CD8-positive, alpha-beta memory T cell (primary cell): Measurements from ENCODE around the gene TRMT61A. TPM values are rescaled to one million over a fixed set of nuclear protein-coding genes. Genes with fewer than 3 reads are reported as not detected.
"Not testable (repeated sequence)": the region's sequence is repeated elsewhere in the genome, so short reads cannot be mapped to it uniquely, and the experiment has no call there.

Source experiments
- CTCF ChIA-PET: fragments of 350-600 bp; sonication (Branson Sonifier 250); formaldehyde crosslinking; loops from one replicate; lab custom pipeline; 2021; ENCODE audit warnings: antibody characterized with exemption; lab: Charles Lee
- POLR2A ChIA-PET: fragments of 350-600 bp; sonication (Branson Sonifier 250); formaldehyde crosslinking; loops from one replicate; lab custom pipeline; 2021; ENCODE audit warnings: antibody characterized with exemption; lab: Charles Lee
- DNase-seq, 5 donors: peaks; one replicate each; pipeline versions ENCODE4 v3.0.0 to v3.0.0-alpha.2; 2020 to 2022; ENCODE audit warnings: mixed read lengths in 1 of 5
- H3K27ac ChIP-seq: one replicate; pipeline ENCODE4 v1.7.0; 2013; ENCODE audit warnings: low read depth, mild to moderate bottlenecking, low read length, moderate library complexity
- H3K27me3 ChIP-seq: 2 replicates; pipeline ENCODE4 v1.7.0; 2013; ENCODE audit warnings: low read length, mild to moderate bottlenecking; ENCODE audit not compliant: insufficient read depth, poor library complexity, severe bottlenecking
- H3K36me3 ChIP-seq: 2 replicates; pipeline ENCODE4 v1.7.0; 2013; ENCODE audit warnings: mild to moderate bottlenecking, low read length, moderate library complexity; ENCODE audit not compliant: insufficient read depth
- H3K4me1 ChIP-seq: 2 replicates; pipeline ENCODE4 v1.7.0; 2013; ENCODE audit warnings: mild to moderate bottlenecking, low read length, moderate library complexity; ENCODE audit not compliant: insufficient read depth
- H3K4me3 ChIP-seq: 2 replicates; pipeline ENCODE4 v1.7.0; 2013; ENCODE audit warnings: mild to moderate bottlenecking, low read length
- H3K9me3 ChIP-seq: 2 replicates; pipeline ENCODE4 v1.7.0; 2013; ENCODE audit warnings: mild to moderate bottlenecking, low read length
- H3K27ac Mint-ChIP-seq, 8 donors: one replicate each; pipeline ENCODE4 v1.8.0; 2020 to 2021; ENCODE audit warnings: mixed read lengths in 8 of 8, mild to moderate bottlenecking in 6 of 8, inconsistent platforms in 3 of 8, moderate library complexity in 3 of 8
- H3K27me3 Mint-ChIP-seq, 2 donors: one replicate each; pipeline ENCODE4 v1.8.0; 2020 to 2021; ENCODE audit warnings: mixed read lengths in 2 of 2, mild to moderate bottlenecking in 1 of 2, moderate library complexity in 1 of 2
- H3K36me3 Mint-ChIP-seq, 3 donors: one replicate each; pipeline ENCODE4 v1.8.0; 2020 to 2021; ENCODE audit warnings: mixed read lengths in 3 of 3, inconsistent platforms in 1 of 3, mild to moderate bottlenecking in 1 of 3
- H3K4me1 Mint-ChIP-seq, 3 donors: one replicate each; pipeline ENCODE4 v1.8.0; 2020 to 2021; ENCODE audit warnings: mixed read lengths in 3 of 3, inconsistent platforms in 1 of 3, mild to moderate bottlenecking in 1 of 3
- H3K4me3 Mint-ChIP-seq, 7 donors: one replicate each; pipeline ENCODE4 v1.8.0; 2020 to 2021; ENCODE audit warnings: mixed read lengths in 7 of 7, mild to moderate bottlenecking in 6 of 7, moderate library complexity in 4 of 7, inconsistent platforms in 2 of 7
- H3K9me3 Mint-ChIP-seq, 5 donors: one replicate each; pipeline ENCODE4 v1.8.0; 2020 to 2022; ENCODE audit warnings: mixed read lengths in 5 of 5, mild to moderate bottlenecking in 3 of 5, moderate library complexity in 2 of 5, inconsistent platforms in 1 of 5
- polyA plus RNA-seq: library from polyadenylated mRNA; unstranded; fragments of 300-500 nt; fragmentation: Illumina TruSeq; gene quantifications from one replicate; pipeline ENCODE4 v1.2.3, GENCODE V29; 2021
- total RNA-seq, 2 experiments: library from RNA; stranded (reverse); gene quantifications; one replicate each; pipeline ENCODE4 v1.2.3, GENCODE V29; 2021

TRMT61A gene
- total and polyA plus RNA-seq, 3 experiments from 2014 or later = 8.2 to 29.5 (median 28.4) TPM

GRCh38 chr14:103521438-103521950 is 7.5 kb upstream of the TRMT61A start:
- ChIA-PET CTCF (interaction anchor here (1.0 to 5.5 kb wide), 3 partner anchors 8 to 26 kb away, joined by 3 to 61 read pairs (median 4); no protein-coding TSS in a partner anchor), POLR2A (interaction anchor here (1.7 kb wide), 1 partner anchor 10 kb away, joined by 5 read pairs; no protein-coding TSS in a partner anchor)
- Mint-ChIP-seq H3K27me3 (peaks cover 4 to 9% of the 10 kb centered on the region in 2 donors), H3K9me3 (no peaks in the 10 kb centered on the region), H3K4me1 (peaks cover 0 to 12% (median 5%) of the 10 kb centered on the region in 3 donors), H3K36me3 (no peaks in the 10 kb centered on the region), H3K4me3 (peak overlapping the region in 4 of 7 donors; percentile 41 to 59 (median 52)), H3K27ac (no peak overlapping the region)
- Histone ChIP-seq H3K36me3 (no peaks in the 10 kb centered on the region), H3K27me3 (no peaks in the 10 kb centered on the region), H3K9me3 (no peaks in the 10 kb centered on the region), H3K4me3 (no peak overlapping the region), H3K27ac (no peak overlapping the region), H3K4me1 (peaks cover 13% of the 10 kb centered on the region)
- peak in 1 of 5 donors; percentile 54 for DNase-seq

- POLR2A ChIA-PET = interaction anchor here (1.7 kb wide), 1 partner anchor 9 kb away, joined by 5 read pairs; no protein-coding TSS in a partner anchor
- H3K4me3 Mint-ChIP-seq = peak overlapping the region; percentile 41 to 79 (median 60)
- H3K4me1 Mint-ChIP-seq = peaks cover 0 to 13% (median 6%) of the 10 kb centered on the region in 3 donors
These were observed 6.9 kb upstream of the TRMT61A start for GRCh38 chr14:103521951-103522563.

DNA sequence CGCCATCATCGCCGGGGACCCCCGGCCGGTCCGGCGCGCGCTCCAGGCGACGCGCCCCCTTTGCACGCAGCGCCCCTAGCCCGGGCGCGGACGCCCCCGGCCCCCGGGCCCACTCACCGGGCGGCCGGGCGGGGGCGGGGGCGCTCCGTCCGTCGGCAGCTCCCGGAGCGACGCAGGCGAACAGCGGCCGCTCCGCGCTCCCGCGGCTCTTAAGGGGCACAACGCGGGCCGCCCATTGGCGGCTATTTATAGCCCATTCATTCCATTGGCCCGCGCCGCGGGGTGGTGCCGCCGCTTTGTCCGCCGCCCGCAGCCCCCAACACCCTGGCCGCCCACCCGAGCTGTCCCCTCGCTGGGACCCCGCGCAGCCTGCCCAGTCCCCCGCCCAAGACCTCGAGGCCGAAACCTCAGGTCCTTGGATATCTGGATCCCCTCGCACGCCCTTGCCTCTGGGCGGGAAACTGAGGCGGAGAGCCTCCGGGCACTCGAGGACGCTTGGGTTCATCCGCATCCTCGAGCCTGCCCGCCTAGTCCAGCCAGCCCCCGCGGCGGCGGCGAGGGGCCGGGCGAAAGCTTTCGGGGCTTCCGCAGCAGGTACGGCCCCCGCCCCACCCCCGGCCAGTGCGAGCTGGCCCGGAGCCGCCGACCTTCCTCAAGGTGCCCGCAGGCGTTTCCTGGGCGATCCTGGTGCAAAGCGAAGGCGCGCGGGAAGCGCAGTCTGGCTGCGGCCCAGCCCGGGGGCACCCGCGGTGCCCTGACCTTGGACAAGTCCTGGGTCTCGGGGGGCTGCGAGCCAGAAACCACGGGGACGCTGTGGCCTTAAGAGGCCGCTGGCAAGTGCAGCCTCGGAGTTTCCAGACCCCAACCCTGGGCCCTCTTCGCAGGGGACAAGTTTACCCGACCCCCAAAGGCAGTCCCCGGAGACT is 6.1 kb upstream of the TRMT61A start, which contains the start of gene CKB:
CKB (minus strand) TSS at position 182 of the 926 bp plus-strand sequence. CDS start 337 bp downstream, outside the sequence.
- no peak within 1 kb of the TSS for H3K27ac ChIP-seq
- Mint-ChIP-seq H3K36me3 (no peaks in the 10 kb centered on the region), H3K27ac (no peak within 1 kb of the TSS), H3K9me3 (no peaks in the 10 kb centered on the region), H3K4me1 (peaks cover 0 to 20% (median 14%) of the 10 kb centered on the region in 3 donors), H3K27me3 (peaks cover 4 to 9% of the 10 kb centered on the region in 2 donors), H3K4me3 (peak within 1 kb of the TSS; percentile 41 to 79 (median 64))
- peak within 1 kb of the TSS; percentile 41 for H3K4me3 ChIP-seq
- no peaks in the 10 kb centered on the region for H3K27me3 ChIP-seq
- DNase-seq = no peak
- H3K36me3 ChIP-seq = no peaks in the 10 kb centered on the region
- ChIA-PET POLR2A (no interaction called here), CTCF (no interaction called here)
- no peaks in the 10 kb centered on the region for H3K9me3 ChIP-seq
- H3K4me1 ChIP-seq = peaks cover 15% of the 10 kb centered on the region

More at GRCh38 chr14:103521951-103522563, 6.9 kb upstream of the TRMT61A start:
- Mint-ChIP-seq H3K36me3 (no peaks in the 10 kb centered on the region), H3K27me3 (peaks cover 4 to 9% of the 10 kb centered on the region in 2 donors), H3K27ac (no peak overlapping the region), H3K9me3 (no peaks in the 10 kb centered on the region)
- Histone ChIP-seq H3K9me3 (no peaks in the 10 kb centered on the region), H3K4me1 (peaks cover 13% of the 10 kb centered on the region), H3K4me3 (peak overlapping the region; percentile 41), H3K27me3 (no peaks in the 10 kb centered on the region), H3K27ac (no peak overlapping the region), H3K36me3 (no peaks in the 10 kb centered on the region)
- DNase-seq = peak in 1 of 5 donors; percentile 55
- CTCF ChIA-PET = interaction anchor here (1.2 to 5.5 kb wide), 2 partner anchors 9 to 26 kb away, joined by 4 to 61 read pairs; no protein-coding TSS in a partner anchor

DNA sequence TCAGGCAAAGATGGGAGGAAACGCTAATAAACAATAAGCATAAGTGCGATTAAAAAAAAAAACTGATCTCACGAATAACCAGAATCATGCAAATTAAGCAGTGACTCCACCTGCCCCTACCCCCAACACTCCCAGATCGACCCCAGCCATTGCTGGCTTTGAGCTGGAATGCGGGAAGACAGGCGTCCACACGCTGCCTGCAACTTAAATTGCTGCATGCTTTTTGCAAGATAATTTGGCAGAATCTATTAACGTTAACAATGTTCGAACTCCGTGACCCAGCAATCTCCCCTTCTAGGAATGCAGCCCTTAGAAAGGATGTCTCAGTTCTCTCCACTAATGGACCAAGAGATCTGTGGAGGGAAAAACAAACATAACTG is 5.4 kb upstream of the TRMT61A start:
- Histone ChIP-seq H3K9me3 (no peaks in the 10 kb centered on the region), H3K27me3 (no peaks in the 10 kb centered on the region), H3K27ac (no peak overlapping the region), H3K4me1 (peaks cover 22% of the 10 kb centered on the region), H3K4me3 (no peak overlapping the region), H3K36me3 (no peaks in the 10 kb centered on the region)
- no peak for DNase-seq
- Mint-ChIP-seq H3K27ac (no peak overlapping the region), H3K4me1 (peaks cover 0 to 25% (median 16%) of the 10 kb centered on the region in 3 donors), H3K4me3 (peak overlapping the region in 6 of 7 donors; percentile 23 to 67 (median 47)), H3K9me3 (no peaks in the 10 kb centered on the region), H3K36me3 (no peaks in the 10 kb centered on the region), H3K27me3 (peaks cover 4 to 9% of the 10 kb centered on the region in 2 donors)
- ChIA-PET CTCF (no interaction called here), POLR2A (no interaction called here)

DNA sequence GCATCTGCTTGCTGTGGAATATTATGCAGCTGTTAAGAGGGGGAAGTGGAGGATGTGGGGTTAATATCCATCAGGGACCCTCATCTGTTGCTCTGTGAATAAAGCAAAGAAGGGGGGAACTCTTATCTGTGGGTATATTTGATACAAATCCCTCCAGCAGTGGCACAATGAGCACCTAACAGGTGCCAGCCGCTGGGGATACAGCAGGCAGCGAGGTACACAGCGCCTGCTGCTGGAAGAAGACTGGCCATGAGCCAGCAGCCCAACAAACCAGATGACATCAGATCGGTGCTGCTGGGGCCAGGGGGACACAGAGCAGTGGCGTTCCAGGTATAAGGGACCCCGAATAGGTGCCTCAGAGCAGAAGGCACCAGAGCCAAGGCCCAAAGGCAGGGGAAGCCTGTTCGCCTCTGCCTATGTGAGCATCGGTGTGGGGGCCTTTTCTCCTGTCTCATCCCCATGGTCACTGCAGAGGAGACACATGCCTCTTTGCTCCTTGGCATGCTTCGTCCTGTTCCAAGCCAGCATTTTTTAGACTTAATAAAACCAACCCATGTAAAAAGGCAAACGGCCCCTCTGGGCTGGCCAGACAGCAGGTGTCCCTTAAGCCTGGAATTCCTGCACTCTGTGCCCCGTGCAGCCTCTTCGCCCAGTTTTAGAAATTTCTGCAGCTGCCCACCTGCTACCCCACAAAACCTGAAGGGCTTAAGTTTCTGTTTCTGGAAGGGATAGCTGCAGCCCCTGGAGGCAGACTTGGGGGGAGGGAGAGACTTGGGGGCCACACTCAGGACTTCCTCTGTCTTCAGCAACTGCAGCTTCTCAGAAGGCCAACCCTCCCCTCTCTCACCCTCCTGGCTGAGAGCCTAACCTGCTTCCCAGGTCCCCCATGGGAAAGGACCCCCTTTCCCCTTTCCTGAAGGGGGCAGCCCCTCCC is 4.7 kb upstream of the TRMT61A start:
- DNase-seq = no peak
- Histone ChIP-seq H3K27ac (no peak overlapping the region), H3K27me3 (no peaks in the 10 kb centered on the region), H3K9me3 (no peaks in the 10 kb centered on the region), H3K4me3 (no peak overlapping the region), H3K36me3 (no peaks in the 10 kb centered on the region), H3K4me1 (peaks cover 17% of the 10 kb centered on the region)
- H3K4me1 Mint-ChIP-seq = peaks cover under 1 to 25% (median 18%) of the 10 kb centered on the region in 3 donors
- no peak overlapping the region for H3K27ac Mint-ChIP-seq
- ChIA-PET CTCF (no interaction called here), POLR2A (no interaction called here)
- peaks cover 4 to 9% of the 10 kb centered on the region in 2 donors for H3K27me3 Mint-ChIP-seq
- no peaks in the 10 kb centered on the region for H3K9me3 Mint-ChIP-seq
- peaks cover 0 to 1% (median 0%) of the 10 kb centered on the region in 3 donors for H3K36me3 Mint-ChIP-seq
- H3K4me3 Mint-ChIP-seq = peak overlapping the region in 4 of 7 donors; percentile 23 to 67 (median 34)

DNA sequence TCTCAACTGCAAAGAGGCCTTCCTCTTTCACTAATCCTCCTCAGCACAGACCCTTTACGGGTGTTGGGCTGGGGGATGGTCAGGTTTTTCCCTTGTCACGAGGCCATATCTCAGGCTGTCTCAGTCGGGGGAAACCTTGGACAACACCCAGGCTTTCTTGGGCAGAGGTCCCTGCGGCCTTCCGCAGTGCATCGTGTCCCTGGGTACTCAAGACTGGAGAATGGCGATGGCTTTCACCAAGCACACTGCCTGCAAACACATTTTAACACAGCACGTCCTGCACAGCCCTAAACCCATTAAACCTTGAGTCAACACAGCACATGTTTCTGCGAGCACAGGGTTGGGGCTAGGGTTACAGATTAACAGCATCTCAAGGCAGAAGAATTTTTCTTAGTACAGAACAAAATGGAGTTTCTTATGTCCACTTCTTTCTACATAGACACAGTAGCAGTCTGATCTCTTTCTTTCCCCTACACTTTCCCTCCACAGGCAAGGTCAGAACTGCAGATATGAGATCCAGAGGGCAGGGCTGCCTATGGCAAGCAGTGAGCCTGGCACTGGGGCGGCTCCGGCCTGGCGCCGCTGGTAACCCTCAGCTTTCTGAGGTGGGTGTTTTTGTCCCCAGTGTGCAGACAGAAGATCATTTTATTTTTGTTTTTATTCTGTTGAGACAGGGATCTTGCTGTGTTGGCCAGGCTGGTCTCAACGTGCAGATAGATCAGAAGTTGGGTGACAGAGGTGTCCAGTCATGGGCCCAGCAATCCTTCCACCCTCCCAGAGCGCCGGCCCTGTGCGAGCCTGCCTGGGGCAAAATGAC is 3.4 kb upstream of the TRMT61A start:
- peak overlapping the region in 2 of 7 donors; percentile 28 to 66 for H3K4me3 Mint-ChIP-seq
- H3K27me3 Mint-ChIP-seq = not testable (repeated sequence)

More for the DNA sequence above, 3.4 kb upstream of the TRMT61A start:
- CTCF ChIA-PET, H3K27ac ChIP-seq, H3K36me3 Mint-ChIP-seq, DNase-seq, H3K9me3 ChIP-seq, POLR2A ChIA-PET, H3K9me3 Mint-ChIP-seq, H3K36me3 ChIP-seq, H3K27me3 ChIP-seq, H3K4me3 ChIP-seq: not testable (repeated sequence)
- H3K4me1 Mint-ChIP-seq = peaks cover 13 to 32% (median 26%) of the 10 kb centered on the region in 3 donors
- peak overlapping the region in 2 of 8 donors; percentile 17 to 70 for H3K27ac Mint-ChIP-seq
- H3K4me1 ChIP-seq = peaks cover 26% of the 10 kb centered on the region
